Fibroblast of lung (primary cell): Measurements from ENCODE around the gene CD47.

ENCODE experiments used
- CTCF ChIP-seq, 2 donors: IDR thresholded peaks in 1 of 2; conservative IDR thresholded peaks in 1 of 2; 1 replicate in 1 of 2; 2 replicates in 1 of 2; pipeline ENCODE4 v1.5.1; 2011 to 2012; ENCODE audit warnings: low read length in 2 of 2, control low read depth in 1 of 2, inconsistent platforms in 1 of 2, low read depth in 1 of 2, mild to moderate bottlenecking in 1 of 2
- EZH2 ChIP-seq: IDR thresholded peaks from 2 replicates; pipeline ENCODE4 v1.5.1; 2012; ENCODE audit warnings: low read length, control low read depth, mild to moderate bottlenecking; ENCODE audit errors: missing control alignments

GRCh38 chr3:107999215-107999775 lies 91.5 kb downstream of the CD47 start:
- no peak for TF ChIP-seq CTCF (conservative IDR thresholded peaks at IDR 0.05 in 1 of 2, IDR thresholded peaks at IDR 0.05 in 1 of 2; ENCODE audit: low read depth in 1 of 2, low read length in 2 of 2)
- no peak for TF ChIP-seq EZH2
